H1 (cell line): ENCODE data around the gene TMEM203.

Experiments used
- ATF3 ChIP-seq: IDR thresholded peaks from 2 replicates; pipeline ENCODE4 v1.6.1; 2011; ENCODE audit warnings: low read depth, mild to moderate bottlenecking, low read length; ENCODE audit not compliant: insufficient read depth
- CEBPB ChIP-seq: IDR thresholded peaks from 2 replicates; pipeline ENCODE4 v1.6.1; 2012; ENCODE audit warnings: low read depth, low read length
- CREB1 ChIP-seq: IDR thresholded peaks from 2 replicates; pipeline ENCODE4 v1.6.1; 2012; ENCODE audit warnings: inconsistent platforms
- CTCF ChIP-seq, 3 experiments: IDR thresholded peaks; 1 replicate in 2 of 3; 2 replicates in 1 of 3; pipeline versions ENCODE4 v1.5.1 to v1.6.1; 2011; ENCODE audit warnings: low read length in 3 of 3, mild to moderate bottlenecking in 3 of 3, inconsistent platforms in 2 of 3, low read depth in 1 of 3, moderate library complexity in 1 of 3; ENCODE audit not compliant: insufficient read depth in 1 of 3; ENCODE audit errors: control extremely low read depth in 1 of 3
- EP300 ChIP-seq, 2 experiments: IDR thresholded peaks; 1 replicate in 1 of 2; 2 replicates in 1 of 2; pipeline ENCODE4 v1.6.1; 2011 to 2012; ENCODE audit warnings: low read depth in 2 of 2, low read length in 2 of 2, mild to moderate bottlenecking in 2 of 2, borderline replicate concordance in 1 of 2, inconsistent platforms in 1 of 2, moderate library complexity in 1 of 2
- NRF1 ChIP-seq: IDR thresholded peaks from 2 replicates; pipeline ENCODE4 v1.6.1; 2011; ENCODE audit warnings: mild to moderate bottlenecking, low read depth, low read length, improper control_type of control experiment
- POLR2A ChIP-seq, 2 experiments: IDR thresholded peaks; 1 replicate in 1 of 2; 2 replicates in 1 of 2; pipeline ENCODE4 v1.6.1; 2011; ENCODE audit warnings: low read depth in 2 of 2, low read length in 2 of 2, mild to moderate bottlenecking in 2 of 2; ENCODE audit errors: control extremely low read depth in 1 of 2
- RAD21 ChIP-seq, 2 experiments: IDR thresholded peaks in 1 of 2; conservative IDR thresholded peaks in 1 of 2; 2 replicates each; pipeline ENCODE4 v1.6.1; 2011; ENCODE audit warnings: low read depth in 2 of 2, low read length in 2 of 2, improper control_type of control experiment in 1 of 2, inconsistent platforms in 1 of 2, mild to moderate bottlenecking in 1 of 2, moderate library complexity in 1 of 2
- RBBP5 ChIP-seq: IDR thresholded peaks from 2 replicates; pipeline ENCODE4 v1.7.1; 2012; ENCODE audit warnings: low read depth, mild to moderate bottlenecking, inconsistent platforms, low read length, moderate library complexity, borderline replicate concordance
- SIRT6 ChIP-seq: IDR thresholded peaks from one replicate; pipeline ENCODE4 v1.7.1; 2012; ENCODE audit warnings: low read length, inconsistent platforms
- TAF1 ChIP-seq: IDR thresholded peaks from 2 replicates; pipeline ENCODE4 v1.6.1; 2011; ENCODE audit warnings: mild to moderate bottlenecking, low read depth, low read length
- TBP ChIP-seq: IDR thresholded peaks from 2 replicates; pipeline ENCODE4 v1.6.1; 2011; ENCODE audit warnings: low read depth, low read length, improper control_type of control experiment
- ZNF274 ChIP-seq: IDR thresholded peaks from 2 replicates; pipeline ENCODE4 v1.7.0; 2012; ENCODE audit warnings: low read length, borderline replicate concordance; ENCODE audit errors: extremely low read depth

- peak in 1 of 3 experiments; percentile 34; a peak in 1 of 4 replicates for TF ChIP-seq CTCF (IDR thresholded peaks at IDR 0.05; ENCODE audit: control extremely low read depth in 1 of 3, insufficient read depth in 1 of 3, low read depth in 1 of 3, low read length in 3 of 3)
- TF ChIP-seq EP300 (IDR thresholded peaks at IDR 0.05; ENCODE audit: borderline replicate concordance in 1 of 2, low read depth in 2 of 2, low read length in 2 of 2) = no peak
- no peak for TF ChIP-seq ATF3
- TF ChIP-seq SIRT6 = no peak
- TF ChIP-seq POLR2A (IDR thresholded peaks at IDR 0.05; ENCODE audit: control extremely low read depth in 1 of 2, low read depth in 2 of 2, low read length in 2 of 2) = no peak
- peak in 1 of 2 experiments; percentile 8; a peak in 1 of 4 replicates for TF ChIP-seq RAD21 (IDR thresholded peaks at IDR 0.05 in 1 of 2, conservative IDR thresholded peaks at IDR 0.05 in 1 of 2; ENCODE audit: low read depth in 2 of 2, low read length in 2 of 2)
- TF ChIP-seq CREB1 = no peak
- TF ChIP-seq TAF1 = no peak
- no peak for TF ChIP-seq ZNF274
- TF ChIP-seq TBP = no peak
- no peak for TF ChIP-seq RBBP5
- TF ChIP-seq NRF1 = no peak
- no peak for TF ChIP-seq CEBPB
Measured at GRCh38 chr9:137174722-137175293, 30.6 kb downstream of the TMEM203 start.
